ENCODE results near the gene FOXL3.
A peak's percentile ranks its signal among the peaks of the same experiment; 100 is the strongest.

The FOXL3 gene

DNA sequence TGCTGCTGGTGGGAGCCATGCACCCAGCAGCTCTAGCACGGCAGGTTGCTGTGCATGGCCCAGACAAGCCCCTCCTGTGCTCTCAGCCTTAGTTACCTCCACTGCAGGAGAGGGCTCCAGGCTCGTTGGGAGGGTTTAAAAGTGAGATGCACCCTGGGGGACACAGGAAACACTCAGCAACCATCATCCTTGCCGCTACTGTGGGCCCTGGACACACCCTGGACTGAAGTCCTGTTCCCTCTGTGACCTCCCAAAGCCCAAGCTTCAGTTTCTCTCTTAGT, 49.0 kb downstream of the FOXL3 start:
- Histone ChIP-seq H3K27ac (ENCODE audit: extremely low read depth, low read depth, low read length) (no peak overlapping the region), H3K4me3 (ENCODE audit: low read depth, low read length) (no peak overlapping the region), H3K9me3 (ENCODE audit: control insufficient read depth, insufficient read depth, low read depth, low read length) (no peaks in the 10 kb centered on the region), H3K36me3 (ENCODE audit: control insufficient read depth in 2 of 2, insufficient read depth in 1 of 2, low read length in 2 of 2) (no peaks in the 10 kb centered on the region), H3K4me1 (ENCODE audit: control insufficient read depth, insufficient read depth, low read length) (no peaks in the 10 kb centered on the region)
- POLR2A ChIA-PET = no interaction called here
- CTCF ChIA-PET = no interaction called here
- no peak for TF ChIP-seq ZNF76 (tag by site-specific recombination; IDR thresholded peaks at IDR 0.05; ENCODE audit: borderline replicate concordance, low read depth)
- TF ChIP-seq ZBTB20 (tag by site-specific recombination; IDR thresholded peaks at IDR 0.05) = no peak
- no peak for TF ChIP-seq ZNF837 (tag by site-specific recombination; IDR thresholded peaks at IDR 0.05)
- no peak for TF ChIP-seq ZNF664 (tag by site-specific recombination; IDR thresholded peaks at IDR 0.05)
- TF ChIP-seq ZNF221 (tag by site-specific recombination; IDR thresholded peaks at IDR 0.05; ENCODE audit: borderline replicate concordance) = no peak
- peak; percentile 85 for TF ChIP-seq ZIC2 (tag by site-specific recombination; IDR thresholded peaks at IDR 0.05)
- TF ChIP-seq ZBTB10 (tag by site-specific recombination; IDR thresholded peaks at IDR 0.05) = no peak
- no peak for TF ChIP-seq ZNF558 (tag by site-specific recombination; IDR thresholded peaks at IDR 0.05)
- TF ChIP-seq ZFP37 (tag by site-specific recombination; IDR thresholded peaks at IDR 0.05) = no peak
- peak; percentile 12; the same call in 1 of the 2 replicates for TF ChIP-seq GLIS1 (tag by site-specific recombination; IDR thresholded peaks at IDR 0.05)
- no peak for TF ChIP-seq ZNF10 (tag by site-specific recombination; IDR thresholded peaks at IDR 0.05)
- TF ChIP-seq ZNF37A (tag by site-specific recombination; IDR thresholded peaks at IDR 0.05) = no peak

GRCh38 chr7:339696-340095, 49.7 kb downstream of the FOXL3 start:
- Histone ChIP-seq H3K4me1 (ENCODE audit: control insufficient read depth, insufficient read depth, low read length) (no peaks in the 10 kb centered on the region), H3K4me3 (ENCODE audit: low read depth, low read length) (no peak overlapping the region), H3K9me3 (ENCODE audit: control insufficient read depth, insufficient read depth, low read depth, low read length) (no peaks in the 10 kb centered on the region), H3K27ac (ENCODE audit: extremely low read depth, low read depth, low read length) (no peak overlapping the region), H3K36me3 (ENCODE audit: control insufficient read depth in 2 of 2, insufficient read depth in 1 of 2, low read length in 2 of 2) (no peaks in the 10 kb centered on the region)
- POLR2A ChIA-PET = interaction anchor here (0.6 kb wide), 1 partner anchor 111 kb away, joined by 4 read pairs; no protein-coding TSS in a partner anchor
- CTCF ChIA-PET = no interaction called here
- TF ChIP-seq SP2 (tag by site-specific recombination; IDR thresholded peaks at IDR 0.05) (no peak), ZBTB6 (tag by site-specific recombination; IDR thresholded peaks at IDR 0.05) (no peak), GLI2 (tag by site-specific recombination; IDR thresholded peaks at IDR 0.05; ENCODE audit: borderline replicate concordance, low read depth) (no peak), ZNF621 (tag by site-specific recombination; IDR thresholded peaks at IDR 0.05) (no peak), ZNF169 (tag by site-specific recombination; IDR thresholded peaks at IDR 0.05) (no peak)

GRCh38 chr7:340200-340937, 50.4 kb downstream of the FOXL3 start:
- ChIA-PET CTCF (interaction anchor here (0.6 kb wide), 1 partner anchor 297 kb away, joined by 3 read pairs; no protein-coding TSS in a partner anchor), POLR2A (interaction anchor here (0.6 kb wide), 2 partner anchors 110 to 427 kb away, joined by 4 read pairs; no protein-coding TSS in a partner anchor)
- TF ChIP-seq ZNF157 (tag by site-specific recombination; IDR thresholded peaks at IDR 0.05) (peak; percentile 87), ZNF362 (tag by site-specific recombination; IDR thresholded peaks at IDR 0.05) (no peak)
- Histone ChIP-seq H3K4me3 (ENCODE audit: low read depth, low read length) (no peak overlapping the region), H3K36me3 (ENCODE audit: control insufficient read depth in 2 of 2, insufficient read depth in 1 of 2, low read length in 2 of 2) (no peaks in the 10 kb centered on the region), H3K27ac (ENCODE audit: extremely low read depth, low read depth, low read length) (no peak overlapping the region), H3K4me1 (ENCODE audit: control insufficient read depth, insufficient read depth, low read length) (no peaks in the 10 kb centered on the region), H3K9me3 (ENCODE audit: control insufficient read depth, insufficient read depth, low read depth, low read length) (no peaks in the 10 kb centered on the region)
